Nephron progenitor cell (in vitro differentiated cells): Measurements from ENCODE around the gene ALG2.

ENCODE experiments used
- DNase-seq: peaks from one replicate; pipeline ENCODE4 v3.0.0; 2021
- H3K27ac Mint-ChIP-seq: 2 replicates; pipeline ENCODE4 v1.8.0; 2021; ENCODE audit warnings: mild to moderate bottlenecking, moderate library complexity, mixed read lengths
- H3K27me3 Mint-ChIP-seq: 2 replicates; pipeline ENCODE4 v1.8.0; 2021; ENCODE audit warnings: mild to moderate bottlenecking, low read depth, mixed read lengths; ENCODE audit not compliant: poor library complexity
- H3K36me3 Mint-ChIP-seq: 2 replicates; pipeline ENCODE4 v1.8.0; 2021; ENCODE audit warnings: low read depth, mixed read lengths
- H3K4me1 Mint-ChIP-seq: 2 replicates; pipeline ENCODE4 v1.8.0; 2021; ENCODE audit warnings: mixed read lengths
- H3K4me3 Mint-ChIP-seq: 2 replicates; pipeline ENCODE4 v1.8.0; 2021; ENCODE audit warnings: mild to moderate bottlenecking, moderate library complexity, mixed read lengths
- H3K9me3 Mint-ChIP-seq: 2 replicates; pipeline ENCODE4 v1.8.0; 2021; ENCODE audit warnings: mild to moderate bottlenecking, moderate library complexity, mixed read lengths
- TF ChIP-seq, protein P1 (sequence below): fragments of 200-600 bp; sonication (generic); IDR thresholded peaks from 2 replicates; pipeline ENCODE4 v1.5.0; 2021; ENCODE audit warnings: antibody characterized with exemption

Gene ALG2

DNA sequence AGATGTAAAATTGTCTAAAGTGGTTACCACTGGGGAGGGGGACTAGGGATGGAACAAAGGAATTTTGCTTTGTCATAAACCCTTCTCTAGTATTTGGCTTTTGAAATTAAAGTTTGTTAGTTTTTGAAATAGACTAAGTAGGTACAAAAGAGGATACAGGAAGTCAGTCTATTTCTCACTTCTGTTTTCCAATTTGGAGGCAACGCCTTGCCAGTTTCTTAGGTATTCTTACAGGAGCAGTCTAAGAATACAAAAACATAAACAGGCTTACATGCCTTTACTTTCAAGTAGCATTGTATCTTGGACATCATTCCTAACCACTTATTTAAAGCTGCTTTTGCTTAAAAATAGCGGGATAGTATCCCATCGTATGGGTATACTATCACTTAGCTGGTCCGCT is 34.4 kb downstream of the ALG2 start:
- Mint-ChIP-seq H3K27me3 (peaks cover 28% of the 10 kb centered on the region), H3K36me3 (no peaks in the 10 kb centered on the region), H3K4me1 (peaks cover 8% of the 10 kb centered on the region), H3K9me3 (no peaks in the 10 kb centered on the region), H3K27ac (no peak overlapping the region), H3K4me3 (no peak overlapping the region)
- TF ChIP-seq, protein P1, sequence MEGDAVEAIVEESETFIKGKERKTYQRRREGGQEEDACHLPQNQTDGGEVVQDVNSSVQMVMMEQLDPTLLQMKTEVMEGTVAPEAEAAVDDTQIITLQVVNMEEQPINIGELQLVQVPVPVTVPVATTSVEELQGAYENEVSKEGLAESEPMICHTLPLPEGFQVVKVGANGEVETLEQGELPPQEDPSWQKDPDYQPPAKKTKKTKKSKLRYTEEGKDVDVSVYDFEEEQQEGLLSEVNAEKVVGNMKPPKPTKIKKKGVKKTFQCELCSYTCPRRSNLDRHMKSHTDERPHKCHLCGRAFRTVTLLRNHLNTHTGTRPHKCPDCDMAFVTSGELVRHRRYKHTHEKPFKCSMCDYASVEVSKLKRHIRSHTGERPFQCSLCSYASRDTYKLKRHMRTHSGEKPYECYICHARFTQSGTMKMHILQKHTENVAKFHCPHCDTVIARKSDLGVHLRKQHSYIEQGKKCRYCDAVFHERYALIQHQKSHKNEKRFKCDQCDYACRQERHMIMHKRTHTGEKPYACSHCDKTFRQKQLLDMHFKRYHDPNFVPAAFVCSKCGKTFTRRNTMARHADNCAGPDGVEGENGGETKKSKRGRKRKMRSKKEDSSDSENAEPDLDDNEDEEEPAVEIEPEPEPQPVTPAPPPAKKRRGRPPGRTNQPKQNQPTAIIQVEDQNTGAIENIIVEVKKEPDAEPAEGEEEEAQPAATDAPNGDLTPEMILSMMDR = no peak
- DNase-seq = no peak

DNA sequence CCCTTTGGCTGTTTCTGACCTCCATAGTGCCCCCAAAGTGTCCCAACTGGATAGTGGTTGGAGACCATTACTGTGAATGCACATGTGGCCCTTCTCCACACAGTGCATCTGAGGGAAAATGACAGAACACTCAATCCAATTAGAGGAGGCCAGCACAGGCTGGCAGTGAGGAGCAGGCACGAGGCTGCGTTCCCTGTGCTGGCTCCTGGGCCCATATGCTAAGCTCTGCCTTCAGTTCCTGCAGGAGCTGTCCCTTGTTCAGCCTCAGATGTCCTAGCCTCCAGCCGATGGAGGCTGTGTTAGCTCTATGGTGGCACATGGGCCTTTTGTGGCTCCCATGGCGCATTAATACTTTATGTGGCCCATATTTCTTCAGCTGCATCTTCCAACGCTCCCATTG is 35.8 kb downstream of the ALG2 start:
- Mint-ChIP-seq H3K36me3 (no peaks in the 10 kb centered on the region), H3K27me3 (peaks cover 24% of the 10 kb centered on the region)

DNA sequence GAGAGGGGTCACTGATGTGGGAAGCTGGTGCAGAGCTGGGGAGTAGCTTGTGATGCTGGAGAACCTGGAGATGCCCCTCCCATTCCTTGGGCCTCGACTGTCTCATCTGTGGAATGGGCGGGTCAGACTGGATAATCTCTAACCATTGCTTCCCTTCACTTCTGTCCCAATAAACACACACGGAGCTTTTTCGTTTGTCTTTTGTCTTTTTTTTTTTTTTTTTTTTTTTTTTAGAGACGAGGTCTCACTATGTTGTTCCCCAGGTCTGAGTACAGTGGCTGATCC is 36.5 kb downstream of the ALG2 start:
- no peak for DNase-seq
- H3K27me3 Mint-ChIP-seq = peaks cover 29% of the 10 kb centered on the region
- TF ChIP-seq, protein P1 = no peak
- peaks cover 15% of the 10 kb centered on the region for H3K4me1 Mint-ChIP-seq
- H3K9me3 Mint-ChIP-seq = no peaks in the 10 kb centered on the region
- no peaks in the 10 kb centered on the region for H3K36me3 Mint-ChIP-seq
- no peak overlapping the region for H3K27ac Mint-ChIP-seq
- H3K4me3 Mint-ChIP-seq = no peak overlapping the region

More for the DNA sequence above, 35.8 kb downstream of the ALG2 start:
- H3K4me3 Mint-ChIP-seq = no peak overlapping the region
- H3K9me3 Mint-ChIP-seq = no peaks in the 10 kb centered on the region
- no peak overlapping the region for H3K27ac Mint-ChIP-seq
- no peak for DNase-seq
- H3K4me1 Mint-ChIP-seq = peaks cover 10% of the 10 kb centered on the region
- TF ChIP-seq, protein P1 = no peak

DNA sequence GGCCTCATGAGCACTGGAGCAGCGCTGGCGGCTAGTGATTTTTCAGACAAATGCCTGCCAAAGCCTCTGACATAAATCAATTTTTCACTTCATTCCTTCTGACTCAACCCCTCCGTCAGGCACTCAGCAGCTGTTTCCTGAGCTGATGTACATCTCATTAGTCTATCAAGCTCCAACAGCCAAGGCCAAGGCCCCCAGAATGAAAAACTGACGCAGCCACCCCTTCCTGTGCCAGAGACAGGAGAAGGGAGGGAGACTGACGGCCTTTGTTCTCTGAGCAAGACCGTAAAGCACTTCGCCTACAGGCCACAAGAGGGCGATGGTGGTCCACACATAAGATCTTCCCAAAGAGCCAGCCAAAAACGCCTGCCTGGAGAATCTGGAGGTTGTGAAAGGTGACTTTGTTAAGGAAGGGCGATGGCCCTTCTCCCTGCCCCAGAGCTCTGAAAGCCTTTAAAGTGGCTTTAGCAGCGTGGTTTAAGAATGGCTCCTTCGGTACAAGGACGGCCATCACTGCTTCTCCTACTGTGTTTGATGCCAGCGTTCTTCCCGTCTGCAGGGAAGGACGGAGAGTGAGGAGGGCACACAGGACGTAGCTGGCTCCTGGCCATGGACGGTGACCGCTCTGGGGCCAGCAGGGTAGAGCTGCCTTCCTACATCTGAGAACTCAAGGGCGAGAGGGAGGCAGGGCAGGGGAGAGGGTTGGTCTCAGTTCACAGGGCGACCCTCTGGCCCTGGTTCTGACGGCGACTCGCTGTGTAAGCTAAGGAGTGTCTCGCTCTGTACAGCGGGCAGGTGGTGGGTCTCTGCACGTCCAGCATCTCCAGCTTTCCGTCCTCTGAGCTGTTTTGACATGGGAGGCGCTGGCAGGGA is 37.0 kb downstream of the ALG2 start:
- Mint-ChIP-seq H3K4me1 (peaks cover 15% of the 10 kb centered on the region), H3K27me3 (peaks cover 29% of the 10 kb centered on the region), H3K4me3 (no peak overlapping the region), H3K27ac (no peak overlapping the region), H3K36me3 (no peaks in the 10 kb centered on the region), H3K9me3 (no peaks in the 10 kb centered on the region)
- DNase-seq = peak; percentile 85
- TF ChIP-seq, protein P1 = peak; percentile 91

DNA sequence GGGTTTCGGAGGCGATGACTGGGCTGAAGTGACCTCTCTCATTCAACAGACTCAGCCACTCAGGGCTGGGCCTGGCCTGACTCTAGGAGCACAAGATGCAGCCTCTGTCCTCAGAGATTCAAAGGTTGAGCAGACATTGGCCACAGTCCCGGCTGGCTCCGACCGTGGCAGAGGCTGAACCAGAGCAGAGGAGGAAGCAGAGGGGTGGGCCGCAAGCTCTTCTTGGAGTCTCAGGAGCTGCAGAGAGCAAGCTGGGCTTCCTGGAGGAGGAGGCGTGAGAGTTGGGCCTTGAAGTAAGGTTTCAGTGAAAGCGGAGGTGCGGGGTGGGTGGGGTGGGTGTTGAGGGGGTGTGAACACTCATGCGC is 37.6 kb downstream of the ALG2 start:
- TF ChIP-seq, protein P1 = no peak
- Mint-ChIP-seq H3K4me3 (no peak overlapping the region), H3K4me1 (peaks cover 15% of the 10 kb centered on the region), H3K27me3 (peaks cover 26% of the 10 kb centered on the region), H3K27ac (no peak overlapping the region), H3K36me3 (no peaks in the 10 kb centered on the region), H3K9me3 (no peaks in the 10 kb centered on the region)
- DNase-seq = no peak

DNA sequence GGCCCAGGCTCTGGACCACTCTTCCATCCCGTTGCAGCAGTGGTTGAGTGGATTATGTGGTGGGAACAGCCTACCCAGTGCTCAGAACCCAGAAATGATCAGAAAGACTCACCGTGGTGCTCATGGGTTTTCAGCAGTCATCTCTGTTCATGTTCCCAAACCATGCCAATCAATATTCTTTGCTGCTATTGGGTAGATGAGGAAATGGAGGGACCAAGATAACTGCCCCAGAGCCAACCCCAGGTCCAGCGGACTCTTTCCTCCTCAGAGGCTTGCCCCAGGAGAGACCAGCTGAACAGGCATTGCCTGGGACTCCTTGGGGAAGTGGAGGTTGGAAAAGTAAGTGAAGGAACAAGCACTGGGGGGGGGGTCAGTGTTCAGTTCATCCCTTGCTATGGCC is 38.1 kb downstream of the ALG2 start:
- DNase-seq = no peak

More for the DNA sequence above, 38.1 kb downstream of the ALG2 start:
- Mint-ChIP-seq H3K36me3 (no peaks in the 10 kb centered on the region), H3K27ac (no peak overlapping the region), H3K27me3 (peaks cover 25% of the 10 kb centered on the region), H3K4me1 (peaks cover 15% of the 10 kb centered on the region), H3K9me3 (no peaks in the 10 kb centered on the region), H3K4me3 (no peak overlapping the region)
- TF ChIP-seq, protein P1 = no peak
